Spleen (tissue), 7 donors: ENCODE measurements around the gene B3GNT9.

Experiments used
- CTCF ChIP-seq, 11 experiments: fragments of 200-600 bp in 7 of 11; fragments of 450-650 bp in 4 of 11; sonication (generic) in 4 of 11; IDR thresholded peaks in 8 of 11; conservative IDR thresholded peaks in 3 of 11; 1 replicate in 7 of 11; 2 replicates in 4 of 11; pipeline versions ENCODE4 v1.4.0 to v1.8.0; 2016 to 2021; ENCODE audit warnings: antibody characterized with exemption in 11 of 11, inconsistent platforms in 4 of 11, mild to moderate bottlenecking in 1 of 11
- POLR2A ChIP-seq, 3 donors: fragments of 450-650 bp; IDR thresholded peaks; one replicate each; pipeline ENCODE4 v1.5.1; 2017; ENCODE audit warnings: antibody characterized with exemption in 3 of 3, mild to moderate bottlenecking in 1 of 3
- donor health status: DM: no; HTN: no; CAD: no; lungs with moderate emphysema.
- donor health status: DM: no; HTN: no; CAD: no.
- donor health status: DM: no; HTN: no; CAD: no.

- no peak for TF ChIP-seq CTCF (IDR thresholded peaks at IDR 0.05 in 8 of 11, conservative IDR thresholded peaks at IDR 0.05 in 3 of 11)
- no peak for TF ChIP-seq POLR2A (IDR thresholded peaks at IDR 0.05)
Observed at GRCh38 chr16:67104845-67105244, 46.0 kb downstream of the B3GNT9 start.
